OCI-LY1 (cell line): ENCODE results near the gene LDLRAD4.

ENCODE experiments used
- EZH2 ChIP-seq: fragments of 200-600 bp; sonication (generic), shearing (Covaris generic); IDR thresholded peaks from 2 replicates; pipeline ENCODE4 v1.8.0; 2017; ENCODE audit warnings: borderline replicate concordance, mixed run types, mild to moderate bottlenecking, antibody characterized with exemption, low read length, moderate library complexity, mixed read lengths
- TF ChIP-seq, protein P1 (sequence below): fragments of 200-600 bp; sonication (generic), shearing (Covaris generic); IDR thresholded peaks from 2 replicates; pipeline ENCODE4 v1.5.1; 2017; ENCODE audit warnings: mild to moderate bottlenecking, antibody characterized with exemption, low read length, moderate library complexity, mixed read lengths

- TF ChIP-seq, protein P1, sequence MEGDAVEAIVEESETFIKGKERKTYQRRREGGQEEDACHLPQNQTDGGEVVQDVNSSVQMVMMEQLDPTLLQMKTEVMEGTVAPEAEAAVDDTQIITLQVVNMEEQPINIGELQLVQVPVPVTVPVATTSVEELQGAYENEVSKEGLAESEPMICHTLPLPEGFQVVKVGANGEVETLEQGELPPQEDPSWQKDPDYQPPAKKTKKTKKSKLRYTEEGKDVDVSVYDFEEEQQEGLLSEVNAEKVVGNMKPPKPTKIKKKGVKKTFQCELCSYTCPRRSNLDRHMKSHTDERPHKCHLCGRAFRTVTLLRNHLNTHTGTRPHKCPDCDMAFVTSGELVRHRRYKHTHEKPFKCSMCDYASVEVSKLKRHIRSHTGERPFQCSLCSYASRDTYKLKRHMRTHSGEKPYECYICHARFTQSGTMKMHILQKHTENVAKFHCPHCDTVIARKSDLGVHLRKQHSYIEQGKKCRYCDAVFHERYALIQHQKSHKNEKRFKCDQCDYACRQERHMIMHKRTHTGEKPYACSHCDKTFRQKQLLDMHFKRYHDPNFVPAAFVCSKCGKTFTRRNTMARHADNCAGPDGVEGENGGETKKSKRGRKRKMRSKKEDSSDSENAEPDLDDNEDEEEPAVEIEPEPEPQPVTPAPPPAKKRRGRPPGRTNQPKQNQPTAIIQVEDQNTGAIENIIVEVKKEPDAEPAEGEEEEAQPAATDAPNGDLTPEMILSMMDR = no peak
- TF ChIP-seq EZH2 = no peak
These were observed 10.6 kb downstream of the LDLRAD4 start for GRCh38 chr18:13229001-13229671.
